Dendritic cell treated with granulocyte-macrophage colony-stimulating factor and Interleukin-4, amounts not matched to agents 40 ng/mL and 50 ng/mL, for 4 days (primary cell): Measurements from ENCODE around the gene TMCO1.
"Not testable (repeated sequence)": the region's sequence is repeated elsewhere in the genome, so short reads cannot be mapped to it uniquely, and the experiment has no call there.

Source experiments
- H3K27ac Mint-ChIP-seq: one replicate; pipeline ENCODE4 v1.8.0; 2022; ENCODE audit warnings: mild to moderate bottlenecking, mixed read lengths
- H3K27me3 Mint-ChIP-seq: one replicate; pipeline ENCODE4 v1.8.0; 2022; ENCODE audit warnings: mild to moderate bottlenecking, mixed read lengths
- H3K36me3 Mint-ChIP-seq: one replicate; pipeline ENCODE4 v1.8.0; 2022; ENCODE audit warnings: low read depth, mixed read lengths
- H3K4me1 Mint-ChIP-seq: one replicate; pipeline ENCODE4 v1.8.0; 2022; ENCODE audit warnings: low read depth, mixed read lengths
- H3K4me3 Mint-ChIP-seq: one replicate; pipeline ENCODE4 v1.8.0; 2022; ENCODE audit warnings: mild to moderate bottlenecking, moderate library complexity, mixed read lengths
- H3K9me3 Mint-ChIP-seq: one replicate; pipeline ENCODE4 v1.8.0; 2022; ENCODE audit warnings: mixed read lengths
- intact Hi-C: fragments of 100-400 bp; cut with micrococcal nuclease; formaldehyde crosslinking; loops from one replicate; pipeline ENCODE4 v1.15.0; 2022

TMCO1 gene

GRCh38 chr1:165764277-165764676 lies 4.4 kb downstream of the TMCO1 start:
- Mint-ChIP-seq H3K27ac (no peak overlapping the region), H3K27me3 (no peaks in the 10 kb centered on the region), H3K4me3 (no peak overlapping the region), H3K4me1 (peaks cover 48% of the 10 kb centered on the region), H3K36me3 (peaks cover 79% of the 10 kb centered on the region), H3K9me3 (no peaks in the 10 kb centered on the region)
- intact Hi-C loops = no loop called here

- no peak overlapping the region for H3K27ac Mint-ChIP-seq
- H3K36me3 Mint-ChIP-seq = peaks cover 77% of the 10 kb centered on the region
- H3K4me1 Mint-ChIP-seq = peaks cover 44% of the 10 kb centered on the region
- H3K27me3 Mint-ChIP-seq = no peaks in the 10 kb centered on the region
- intact Hi-C loops = no loop called here
- H3K9me3 Mint-ChIP-seq = no peaks in the 10 kb centered on the region
- H3K4me3 Mint-ChIP-seq = no peak overlapping the region
Observed at GRCh38 chr1:165763442-165763841, 5.2 kb downstream of the TMCO1 start.

GRCh38 chr1:165762725-165763124 lies 5.9 kb downstream of the TMCO1 start:
- H3K27me3 Mint-ChIP-seq = no peaks in the 10 kb centered on the region
- H3K4me1 Mint-ChIP-seq = peaks cover 36% of the 10 kb centered on the region
- H3K9me3 Mint-ChIP-seq = no peaks in the 10 kb centered on the region
- intact Hi-C loops = no loop called here
- H3K4me3 Mint-ChIP-seq = no peak overlapping the region
- peaks cover 77% of the 10 kb centered on the region for H3K36me3 Mint-ChIP-seq
- H3K27ac Mint-ChIP-seq = no peak overlapping the region

- H3K36me3 Mint-ChIP-seq = peaks cover 58% of the 10 kb centered on the region
- peaks cover 6% of the 10 kb centered on the region for H3K4me1 Mint-ChIP-seq
- H3K27me3 Mint-ChIP-seq = no peaks in the 10 kb centered on the region
- no peak overlapping the region for H3K4me3 Mint-ChIP-seq
- intact Hi-C loops = no loop called here
- no peaks in the 10 kb centered on the region for H3K9me3 Mint-ChIP-seq
- H3K27ac Mint-ChIP-seq = no peak overlapping the region
Observed at GRCh38 chr1:165759095-165759494, 9.6 kb downstream of the TMCO1 start.

GRCh38 chr1:165755393-165756010 lies 13.2 kb downstream of the TMCO1 start:
- Mint-ChIP-seq H3K9me3 (no peaks in the 10 kb centered on the region), H3K4me1 (no peaks in the 10 kb centered on the region), H3K27ac (no peak overlapping the region), H3K27me3 (no peaks in the 10 kb centered on the region), H3K36me3 (peaks cover 69% of the 10 kb centered on the region), H3K4me3 (no peak overlapping the region)
- intact Hi-C loops = no loop called here

GRCh38 chr1:165753934-165754333 lies 14.7 kb downstream of the TMCO1 start:
- no peaks in the 10 kb centered on the region for H3K9me3 Mint-ChIP-seq
- H3K36me3 Mint-ChIP-seq = peaks cover 69% of the 10 kb centered on the region
- no peak overlapping the region for H3K27ac Mint-ChIP-seq
- H3K4me3 Mint-ChIP-seq = no peak overlapping the region
- intact Hi-C loops = no loop called here
- H3K4me1 Mint-ChIP-seq = no peaks in the 10 kb centered on the region
- H3K27me3 Mint-ChIP-seq = no peaks in the 10 kb centered on the region

GRCh38 chr1:165748550-165748949 lies 20.1 kb downstream of the TMCO1 start:
- intact Hi-C loops = no loop called here
- Mint-ChIP-seq H3K36me3 (peaks cover 81% of the 10 kb centered on the region), H3K27ac (no peak overlapping the region), H3K4me3 (no peak overlapping the region), H3K4me1 (no peaks in the 10 kb centered on the region), H3K9me3 (no peaks in the 10 kb centered on the region), H3K27me3 (no peaks in the 10 kb centered on the region)

GRCh38 chr1:165747632-165748447 lies 20.8 kb downstream of the TMCO1 start:
- no peaks in the 10 kb centered on the region for H3K27me3 Mint-ChIP-seq
- H3K27ac Mint-ChIP-seq = no peak overlapping the region
- H3K9me3 Mint-ChIP-seq = no peaks in the 10 kb centered on the region
- H3K36me3 Mint-ChIP-seq = peaks cover 81% of the 10 kb centered on the region
- H3K4me1 Mint-ChIP-seq = no peaks in the 10 kb centered on the region
- intact Hi-C loops = no loop called here
- H3K4me3 Mint-ChIP-seq = no peak overlapping the region

- H3K4me3 Mint-ChIP-seq = not testable (repeated sequence)
- peaks cover 87% of the 10 kb centered on the region for H3K36me3 Mint-ChIP-seq
Observed at GRCh38 chr1:165744913-165745312, 23.8 kb downstream of the TMCO1 start.

GRCh38 chr1:165742194-165742593 lies 26.5 kb downstream of the TMCO1 start:
- Mint-ChIP-seq H3K27ac (no peak overlapping the region), H3K27me3 (no peaks in the 10 kb centered on the region), H3K36me3 (peaks cover 81% of the 10 kb centered on the region), H3K4me3 (no peak overlapping the region), H3K4me1 (peaks cover 2% of the 10 kb centered on the region), H3K9me3 (no peaks in the 10 kb centered on the region)
- intact Hi-C loops = no loop called here

More at GRCh38 chr1:165744913-165745312, 23.8 kb downstream of the TMCO1 start:
- H3K4me1 Mint-ChIP-seq, H3K27ac Mint-ChIP-seq, H3K27me3 Mint-ChIP-seq, H3K9me3 Mint-ChIP-seq, intact Hi-C loops: not testable (repeated sequence)

- Mint-ChIP-seq H3K36me3 (peaks cover 82% of the 10 kb centered on the region), H3K9me3 (no peaks in the 10 kb centered on the region), H3K4me3 (no peak overlapping the region)
Observed at GRCh38 chr1:165738794-165739193, 29.9 kb downstream of the TMCO1 start.

GRCh38 chr1:165737196-165737595 lies 31.5 kb downstream of the TMCO1 start:
- Mint-ChIP-seq H3K4me3 (no peak overlapping the region), H3K36me3 (peaks cover 80% of the 10 kb centered on the region), H3K27ac (no peak overlapping the region)

More at GRCh38 chr1:165738794-165739193, 29.9 kb downstream of the TMCO1 start:
- no peaks in the 10 kb centered on the region for H3K27me3 Mint-ChIP-seq
- H3K27ac Mint-ChIP-seq = no peak overlapping the region
- intact Hi-C loops = no loop called here
- peaks cover 14% of the 10 kb centered on the region for H3K4me1 Mint-ChIP-seq

GRCh38 chr1:165734906-165735305 lies 33.8 kb downstream of the TMCO1 start:
- Mint-ChIP-seq H3K27ac (no peak overlapping the region), H3K4me3 (no peak overlapping the region), H3K9me3 (no peaks in the 10 kb centered on the region), H3K4me1 (peaks cover 14% of the 10 kb centered on the region), H3K36me3 (peaks cover 70% of the 10 kb centered on the region), H3K27me3 (no peaks in the 10 kb centered on the region)
- intact Hi-C loops = loop anchor here (5.0 kb wide), 1 partner anchor 277 kb away; no protein-coding TSS in a partner anchor

More at GRCh38 chr1:165737196-165737595, 31.5 kb downstream of the TMCO1 start:
- intact Hi-C loops = no loop called here
- no peaks in the 10 kb centered on the region for H3K27me3 Mint-ChIP-seq
- peaks cover 14% of the 10 kb centered on the region for H3K4me1 Mint-ChIP-seq
- no peaks in the 10 kb centered on the region for H3K9me3 Mint-ChIP-seq

GRCh38 chr1:165726841-165727240 lies 41.8 kb downstream of the TMCO1 start:
- Mint-ChIP-seq H3K36me3 (peaks cover 43% of the 10 kb centered on the region), H3K9me3 (no peaks in the 10 kb centered on the region), H3K4me1 (no peaks in the 10 kb centered on the region), H3K4me3 (no peak overlapping the region), H3K27me3 (no peaks in the 10 kb centered on the region), H3K27ac (no peak overlapping the region)
- intact Hi-C loops = loop anchor here (10.0 kb wide), 1 partner anchor 52 kb away; no protein-coding TSS in a partner anchor
